ENCODE results near the gene MTSS2.

Gene MTSS2, protein sequence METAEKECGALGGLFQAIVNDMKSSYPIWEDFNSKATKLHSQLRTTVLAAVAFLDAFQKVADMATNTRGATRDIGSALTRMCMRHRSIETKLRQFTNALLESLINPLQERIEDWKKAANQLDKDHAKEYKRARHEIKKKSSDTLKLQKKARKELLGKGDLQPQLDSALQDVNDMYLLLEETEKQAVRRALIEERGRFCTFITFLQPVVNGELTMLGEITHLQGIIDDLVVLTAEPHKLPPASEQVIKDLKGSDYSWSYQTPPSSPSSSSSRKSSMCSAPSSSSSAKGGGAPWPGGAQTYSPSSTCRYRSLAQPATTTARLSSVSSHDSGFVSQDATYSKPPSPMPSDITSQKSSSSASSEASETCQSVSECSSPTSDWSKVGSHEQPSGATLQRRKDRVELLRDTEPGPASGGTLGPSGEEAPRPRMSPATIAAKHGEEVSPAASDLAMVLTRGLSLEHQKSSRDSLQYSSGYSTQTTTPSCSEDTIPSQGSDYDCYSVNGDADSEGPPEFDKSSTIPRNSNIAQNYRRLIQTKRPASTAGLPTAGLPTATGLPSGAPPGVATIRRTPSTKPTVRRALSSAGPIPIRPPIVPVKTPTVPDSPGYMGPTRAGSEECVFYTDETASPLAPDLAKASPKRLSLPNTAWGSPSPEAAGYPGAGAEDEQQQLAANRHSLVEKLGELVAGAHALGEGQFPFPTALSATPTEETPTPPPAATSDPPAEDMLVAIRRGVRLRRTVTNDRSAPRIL

DNA sequence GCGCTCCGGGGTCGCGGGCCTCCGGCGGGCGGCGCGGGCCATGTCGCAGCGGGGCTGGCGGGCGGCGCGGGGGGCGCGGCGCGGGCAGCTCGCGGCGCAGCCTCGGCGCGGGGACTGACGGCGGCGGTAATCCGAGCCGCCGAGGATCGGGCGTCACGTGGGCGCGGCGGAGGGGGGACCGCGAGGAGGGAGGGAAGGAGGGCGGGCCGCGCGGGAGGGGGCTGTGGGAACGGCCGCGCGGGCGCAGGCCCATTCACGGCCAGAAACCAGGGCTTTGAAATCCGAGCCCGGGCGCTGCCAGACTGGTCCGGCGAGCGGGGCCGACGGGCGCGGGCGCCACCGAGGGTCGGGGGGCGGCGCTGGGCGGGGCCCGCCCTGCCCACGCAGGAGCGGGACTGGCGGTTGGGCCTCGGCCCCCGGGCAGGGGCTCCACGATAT is at the start of gene MTSS2:
Gene MTSS2 (minus strand): TSS at position 116 of the 438 bp plus-strand sequence. CDS start 262 bp downstream, outside the sequence.
- TF ChIP-seq, protein P1, sequence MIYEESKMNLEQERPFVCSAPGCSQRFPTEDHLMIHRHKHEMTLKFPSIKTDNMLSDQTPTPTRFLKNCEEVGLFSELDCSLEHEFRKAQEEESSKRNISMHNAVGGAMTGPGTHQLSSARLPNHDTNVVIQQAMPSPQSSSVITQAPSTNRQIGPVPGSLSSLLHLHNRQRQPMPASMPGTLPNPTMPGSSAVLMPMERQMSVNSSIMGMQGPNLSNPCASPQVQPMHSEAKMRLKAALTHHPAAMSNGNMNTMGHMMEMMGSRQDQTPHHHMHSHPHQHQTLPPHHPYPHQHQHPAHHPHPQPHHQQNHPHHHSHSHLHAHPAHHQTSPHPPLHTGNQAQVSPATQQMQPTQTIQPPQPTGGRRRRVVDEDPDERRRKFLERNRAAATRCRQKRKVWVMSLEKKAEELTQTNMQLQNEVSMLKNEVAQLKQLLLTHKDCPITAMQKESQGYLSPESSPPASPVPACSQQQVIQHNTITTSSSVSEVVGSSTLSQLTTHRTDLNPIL (CRISPR knock-in tag; IDR thresholded peaks at IDR 0.05; ENCODE audit: low read depth), result no peak
- TF ChIP-seq TOX (CRISPR knock-in tag; IDR thresholded peaks at IDR 0.05; ENCODE audit: borderline replicate concordance), result no peak
- ATAC-seq, result peak; percentile 67

DNA sequence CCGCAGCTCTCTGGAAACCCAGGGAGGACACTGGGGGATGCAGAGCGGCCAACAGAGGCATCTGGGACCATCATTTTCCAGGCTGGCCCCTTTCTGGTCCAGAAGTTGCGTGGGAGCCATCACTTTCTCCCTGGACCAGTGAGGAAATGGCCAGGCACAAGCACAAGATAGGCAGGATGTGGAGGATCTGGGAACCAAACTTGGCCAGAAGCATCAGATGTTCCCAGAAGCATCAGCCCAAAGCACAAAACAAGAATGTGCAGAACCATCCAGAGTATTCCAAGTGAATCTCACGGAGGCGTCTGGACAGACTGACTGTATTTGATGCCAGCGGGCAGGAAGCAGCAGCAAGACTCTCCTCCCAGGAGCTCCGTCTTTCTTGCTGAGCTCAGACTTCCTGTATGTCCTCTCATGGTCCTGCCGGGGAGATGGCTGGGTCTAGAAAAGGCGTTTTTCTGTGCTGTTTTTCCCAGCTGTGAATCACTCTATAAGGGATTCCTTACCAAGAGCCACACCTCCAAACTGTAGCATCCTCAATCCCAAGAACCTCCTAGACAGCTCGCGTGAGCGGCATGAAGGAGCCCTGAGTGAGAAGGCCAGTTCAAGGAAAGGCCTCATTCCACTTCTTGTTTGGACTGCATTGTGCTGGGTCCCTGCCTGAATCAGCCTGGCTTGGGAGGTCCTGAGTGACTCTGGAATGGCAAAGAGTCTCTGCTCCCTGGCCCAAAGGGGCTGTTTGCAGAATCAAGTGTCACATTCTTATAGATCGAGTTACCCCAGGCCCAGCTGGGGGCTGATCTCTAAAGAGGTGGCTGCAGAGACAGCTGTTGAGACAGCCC is 49.5 kb upstream of the MTSS2 start:
- no peak for ATAC-seq
- TF ChIP-seq, protein P2, sequence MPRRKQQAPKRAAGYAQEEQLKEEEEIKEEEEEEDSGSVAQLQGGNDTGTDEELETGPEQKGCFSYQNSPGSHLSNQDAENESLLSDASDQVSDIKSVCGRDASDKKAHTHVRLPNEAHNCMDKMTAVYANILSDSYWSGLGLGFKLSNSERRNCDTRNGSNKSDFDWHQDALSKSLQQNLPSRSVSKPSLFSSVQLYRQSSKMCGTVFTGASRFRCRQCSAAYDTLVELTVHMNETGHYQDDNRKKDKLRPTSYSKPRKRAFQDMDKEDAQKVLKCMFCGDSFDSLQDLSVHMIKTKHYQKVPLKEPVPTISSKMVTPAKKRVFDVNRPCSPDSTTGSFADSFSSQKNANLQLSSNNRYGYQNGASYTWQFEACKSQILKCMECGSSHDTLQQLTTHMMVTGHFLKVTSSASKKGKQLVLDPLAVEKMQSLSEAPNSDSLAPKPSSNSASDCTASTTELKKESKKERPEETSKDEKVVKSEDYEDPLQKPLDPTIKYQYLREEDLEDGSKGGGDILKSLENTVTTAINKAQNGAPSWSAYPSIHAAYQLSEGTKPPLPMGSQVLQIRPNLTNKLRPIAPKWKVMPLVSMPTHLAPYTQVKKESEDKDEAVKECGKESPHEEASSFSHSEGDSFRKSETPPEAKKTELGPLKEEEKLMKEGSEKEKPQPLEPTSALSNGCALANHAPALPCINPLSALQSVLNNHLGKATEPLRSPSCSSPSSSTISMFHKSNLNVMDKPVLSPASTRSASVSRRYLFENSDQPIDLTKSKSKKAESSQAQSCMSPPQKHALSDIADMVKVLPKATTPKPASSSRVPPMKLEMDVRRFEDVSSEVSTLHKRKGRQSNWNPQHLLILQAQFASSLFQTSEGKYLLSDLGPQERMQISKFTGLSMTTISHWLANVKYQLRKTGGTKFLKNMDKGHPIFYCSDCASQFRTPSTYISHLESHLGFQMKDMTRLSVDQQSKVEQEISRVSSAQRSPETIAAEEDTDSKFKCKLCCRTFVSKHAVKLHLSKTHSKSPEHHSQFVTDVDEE (CRISPR knock-in tag; IDR thresholded peaks at IDR 0.05), result no peak
- TF ChIP-seq, protein P1 (CRISPR knock-in tag; IDR thresholded peaks at IDR 0.05; ENCODE audit: low read depth), result no peak
- TF ChIP-seq ZFP3 (CRISPR knock-in tag; IDR thresholded peaks at IDR 0.05) (no peak), PPARA (CRISPR knock-in tag; IDR thresholded peaks at IDR 0.05; ENCODE audit: borderline replicate concordance) (no peak), ESRRG (CRISPR knock-in tag; IDR thresholded peaks at IDR 0.05) (no peak), OSR1 (CRISPR knock-in tag; IDR thresholded peaks at IDR 0.05) (no peak), CSDC2 (CRISPR knock-in tag; IDR thresholded peaks at IDR 0.05) (no peak), ISL1 (CRISPR knock-in tag; IDR thresholded peaks at IDR 0.05) (no peak), TOX (CRISPR knock-in tag; IDR thresholded peaks at IDR 0.05; ENCODE audit: borderline replicate concordance) (no peak), BACH2 (CRISPR knock-in tag; IDR thresholded peaks at IDR 0.05; ENCODE audit: borderline replicate concordance) (no peak), ZNF70 (CRISPR knock-in tag; IDR thresholded peaks at IDR 0.05) (no peak), ARNTL (CRISPR knock-in tag; IDR thresholded peaks at IDR 0.05; ENCODE audit: borderline replicate concordance, low read depth) (no peak), ZC3H10 (CRISPR knock-in tag; IDR thresholded peaks at IDR 0.05) (no peak), SNAI2 (CRISPR knock-in tag; IDR thresholded peaks at IDR 0.05) (no peak), ZNF8 (CRISPR knock-in tag; IDR thresholded peaks at IDR 0.05) (no peak), ZNF565 (CRISPR knock-in tag; conservative IDR thresholded peaks at IDR 0.05; ENCODE audit: low read depth) (no peak), TCF4 (CRISPR knock-in tag; IDR thresholded peaks at IDR 0.05; ENCODE audit: borderline replicate concordance) (no peak), RARB (CRISPR knock-in tag; IDR thresholded peaks at IDR 0.05) (no peak)
- TF ChIP-seq, protein P3, sequence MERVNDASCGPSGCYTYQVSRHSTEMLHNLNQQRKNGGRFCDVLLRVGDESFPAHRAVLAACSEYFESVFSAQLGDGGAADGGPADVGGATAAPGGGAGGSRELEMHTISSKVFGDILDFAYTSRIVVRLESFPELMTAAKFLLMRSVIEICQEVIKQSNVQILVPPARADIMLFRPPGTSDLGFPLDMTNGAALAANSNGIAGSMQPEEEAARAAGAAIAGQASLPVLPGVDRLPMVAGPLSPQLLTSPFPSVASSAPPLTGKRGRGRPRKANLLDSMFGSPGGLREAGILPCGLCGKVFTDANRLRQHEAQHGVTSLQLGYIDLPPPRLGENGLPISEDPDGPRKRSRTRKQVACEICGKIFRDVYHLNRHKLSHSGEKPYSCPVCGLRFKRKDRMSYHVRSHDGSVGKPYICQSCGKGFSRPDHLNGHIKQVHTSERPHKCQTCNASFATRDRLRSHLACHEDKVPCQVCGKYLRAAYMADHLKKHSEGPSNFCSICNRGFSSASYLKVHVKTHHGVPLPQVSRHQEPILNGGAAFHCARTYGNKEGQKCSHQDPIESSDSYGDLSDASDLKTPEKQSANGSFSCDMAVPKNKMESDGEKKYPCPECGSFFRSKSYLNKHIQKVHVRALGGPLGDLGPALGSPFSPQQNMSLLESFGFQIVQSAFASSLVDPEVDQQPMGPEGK (CRISPR knock-in tag; IDR thresholded peaks at IDR 0.05; ENCODE audit: borderline replicate concordance), result no peak

DNA sequence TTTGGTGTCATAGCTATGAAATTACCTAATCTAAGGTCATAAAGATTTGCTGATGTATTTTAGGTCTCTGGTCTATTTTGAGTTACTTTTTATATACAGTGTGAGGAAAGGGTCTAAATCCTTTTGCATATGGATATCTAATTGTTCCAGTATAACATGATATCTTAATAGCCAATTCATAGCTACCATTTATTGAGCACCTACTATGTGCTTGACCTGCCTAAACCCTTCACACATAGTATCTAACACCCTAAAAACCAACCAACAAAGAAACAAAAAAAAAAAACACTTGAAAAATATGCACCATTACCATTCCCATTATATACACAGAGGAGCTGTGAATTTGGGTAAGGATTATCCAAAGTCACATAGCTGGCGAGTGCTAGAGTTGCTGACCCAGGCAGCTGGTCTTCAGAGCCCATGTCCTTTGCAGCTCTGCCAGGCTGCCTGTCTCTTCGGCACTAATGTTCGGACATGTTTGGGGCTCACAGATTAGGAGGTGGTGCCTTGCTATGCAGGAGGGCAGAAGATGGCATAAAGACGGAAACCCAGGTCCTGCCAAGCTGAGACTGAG is 48.8 kb upstream of the MTSS2 start:
- ATAC-seq, result no peak
- TF ChIP-seq ZC3H10 (CRISPR knock-in tag; IDR thresholded peaks at IDR 0.05) (no peak), PPARA (CRISPR knock-in tag; IDR thresholded peaks at IDR 0.05; ENCODE audit: borderline replicate concordance) (no peak), TCF4 (CRISPR knock-in tag; IDR thresholded peaks at IDR 0.05; ENCODE audit: borderline replicate concordance) (no peak), GLIS3 (CRISPR knock-in tag; IDR thresholded peaks at IDR 0.05) (no peak), BACH2 (CRISPR knock-in tag; IDR thresholded peaks at IDR 0.05; ENCODE audit: borderline replicate concordance) (no peak), ISL1 (CRISPR knock-in tag; IDR thresholded peaks at IDR 0.05) (no peak), OSR1 (CRISPR knock-in tag; IDR thresholded peaks at IDR 0.05) (no peak)
- TF ChIP-seq, protein P2 (CRISPR knock-in tag; IDR thresholded peaks at IDR 0.05), result no peak
- TF ChIP-seq, protein P3 (CRISPR knock-in tag; IDR thresholded peaks at IDR 0.05; ENCODE audit: borderline replicate concordance), result no peak

All from SK-N-SH treated with all-trans-retinoic acid at 6 μM for 48 hours (cell line).